IMR-90 (cell line): ENCODE measurements around the gene ATG9A. TPM values are rescaled to one million over a fixed set of nuclear protein-coding genes. Genes with fewer than 3 reads are reported as not detected.
A peak's percentile ranks its signal among the peaks of the same experiment; 100 is the strongest.

Experiments used
- ATAC-seq: fragments of 200-7000 bp; cut with Tn5 transposase; 2 replicates; pipeline ENCODE4 v1.9.1; 2020; ENCODE audit warnings: low read depth, mild to moderate bottlenecking, moderate library complexity
- BruUV-seq: library from RNA; stranded (reverse); fragments of 400-500 nt; replicated peaks from 2 replicates; lab custom pipeline; 2021; lab: Mats Ljungman, UMichigan
- CTCF ChIA-PET: fragments of 300-600 bp; formaldehyde crosslinking; extraction: SDS; loops from one replicate; lab custom pipeline; 2021; ENCODE audit warnings: antibody characterized with exemption; lab: Yijun Ruan, JAX
- POLR2A ChIA-PET: fragments of 300-600 bp; sonication (Branson Sonifier 250); formaldehyde crosslinking; loops from one replicate; lab custom pipeline; 2022; ENCODE audit warnings: antibody characterized with exemption; ENCODE audit not compliant: unreplicated experiment; lab: Charles Lee
- DNase-seq: peaks from one replicate; pipeline ENCODE4 v3.0.0; 2013
- H2AFZ ChIP-seq: replicated peaks from 2 replicates; pipeline ENCODE3; 2013; ENCODE audit warnings: low read length, mild to moderate bottlenecking; ENCODE audit not compliant: poor library complexity
- H2AK5ac ChIP-seq: 2 replicates; pipeline ENCODE4 v1.6.1; 2013; ENCODE audit warnings: low read depth, low read length, inconsistent platforms
- H2AK9ac ChIP-seq: replicated peaks from 2 replicates; pipeline ENCODE3; 2013; ENCODE audit warnings: mild to moderate bottlenecking, low read depth, low read length, moderate library complexity; ENCODE audit not compliant: poor library complexity
- H2BK120ac ChIP-seq: 2 replicates; pipeline ENCODE4 v1.6.1; 2013; ENCODE audit warnings: low read depth, low read length, inconsistent platforms
- H2BK15ac ChIP-seq: 3 replicates; pipeline ENCODE4 v1.6.1; 2013; ENCODE audit warnings: low read depth, low read length, inconsistent platforms
- H2BK20ac ChIP-seq: 2 replicates; pipeline ENCODE4 v1.6.1; 2013; ENCODE audit warnings: low read depth, mild to moderate bottlenecking, inconsistent platforms, low read length, moderate library complexity
- H2BK5ac ChIP-seq: 2 replicates; pipeline ENCODE4 v1.6.1; 2013; ENCODE audit warnings: mild to moderate bottlenecking, low read depth, low read length, inconsistent platforms; ENCODE audit not compliant: poor library complexity, severe bottlenecking
- H3K14ac ChIP-seq: replicated peaks from 2 replicates; pipeline ENCODE4 v1.6.1; 2013; ENCODE audit warnings: low read depth, low read length, inconsistent platforms
- H3K18ac ChIP-seq: 2 replicates; pipeline ENCODE4 v1.6.1; 2013; ENCODE audit warnings: low read depth, low read length, control low read depth
- H3K23ac ChIP-seq: 2 replicates; pipeline ENCODE4 v1.6.1; 2013; ENCODE audit warnings: low read depth, low read length, inconsistent platforms
- H3K27ac ChIP-seq: 2 replicates; pipeline ENCODE4 v1.5.1; 2013; ENCODE audit warnings: mild to moderate bottlenecking, control low read depth, low read length; ENCODE audit not compliant: insufficient read depth
- H3K27me3 ChIP-seq: 2 replicates; pipeline ENCODE4 v1.6.1; 2013; ENCODE audit warnings: low read length; ENCODE audit not compliant: control insufficient read depth, insufficient read depth
- H3K36me3 ChIP-seq: 2 replicates; pipeline ENCODE4 v1.6.1; 2013; ENCODE audit warnings: low read length, mixed read lengths; ENCODE audit not compliant: control insufficient read depth, insufficient read depth
- H3K4ac ChIP-seq: 2 replicates; pipeline ENCODE4 v1.6.1; 2013; ENCODE audit warnings: low read depth, low read length, inconsistent platforms
- H3K4me1 ChIP-seq: 2 replicates; pipeline ENCODE4 v1.6.1; 2013; ENCODE audit warnings: low read length, mixed read lengths; ENCODE audit not compliant: control insufficient read depth, insufficient read depth
- H3K4me2 ChIP-seq: 2 replicates; pipeline ENCODE4 v1.6.1; 2013; ENCODE audit warnings: low read depth, mild to moderate bottlenecking, control low read depth, low read length, moderate library complexity
- H3K4me3 ChIP-seq: 2 replicates; pipeline ENCODE4 v1.5.1; 2013; ENCODE audit warnings: low read depth, mild to moderate bottlenecking, control low read depth, low read length, moderate library complexity; ENCODE audit not compliant: insufficient read depth
- H3K56ac ChIP-seq: 2 replicates; pipeline ENCODE4 v1.6.1; 2013; ENCODE audit warnings: low read length, inconsistent platforms; ENCODE audit not compliant: insufficient read depth; ENCODE audit errors: extremely low read depth
- H3K79me1 ChIP-seq, 2 experiments: 2 replicates each; pipeline ENCODE4 v1.6.1; 2013; ENCODE audit warnings: low read length in 2 of 2, inconsistent platforms in 1 of 2, low read depth in 1 of 2
- H3K9ac ChIP-seq: 2 replicates; pipeline ENCODE4 v1.6.1; 2013; ENCODE audit warnings: low read depth, low read length, control low read depth
- H3K9me1 ChIP-seq: 2 replicates; pipeline ENCODE4 v1.6.1; 2013; ENCODE audit warnings: low read length, inconsistent platforms; ENCODE audit not compliant: insufficient read depth
- H3K9me3 ChIP-seq: 2 replicates; pipeline ENCODE4 v1.6.1; 2013; ENCODE audit warnings: low read length; ENCODE audit not compliant: control insufficient read depth, insufficient read depth
- H4K20me1 ChIP-seq: 2 replicates; pipeline ENCODE4 v1.6.1; 2013; ENCODE audit warnings: low read length, inconsistent platforms; ENCODE audit not compliant: insufficient read depth
- H4K5ac ChIP-seq: 2 replicates; pipeline ENCODE4 v1.6.1; 2013; ENCODE audit warnings: mild to moderate bottlenecking, low read depth, low read length, control low read depth
- H4K8ac ChIP-seq, 2 experiments: 2 replicates each; pipeline ENCODE4 v1.6.1; 2013; ENCODE audit warnings: low read depth in 2 of 2, low read length in 2 of 2, control low read depth in 1 of 2, inconsistent platforms in 1 of 2
- H4K91ac ChIP-seq: 2 replicates; pipeline ENCODE4 v1.6.1; 2013; ENCODE audit warnings: low read depth, low read length, inconsistent platforms; ENCODE audit not compliant: insufficient read depth
- BHLHE40 ChIP-seq: fragments of 150-350 bp; IDR thresholded peaks from 2 replicates; pipeline ENCODE4 v1.6.1; 2016; ENCODE audit warnings: mild to moderate bottlenecking, low read depth, low read length
- CEBPB ChIP-seq: IDR thresholded peaks from 2 replicates; pipeline ENCODE4 v1.6.1; 2012; ENCODE audit warnings: low read depth, low read length, improper control_type of control experiment
- CTCF ChIP-seq: conservative IDR thresholded peaks from 2 replicates; pipeline ENCODE4 v1.5.1; 2012; ENCODE audit warnings: mild to moderate bottlenecking, low read depth, low read length, improper control_type of control experiment
- ELK1 ChIP-seq: fragments of 150-350 bp; IDR thresholded peaks from 2 replicates; pipeline ENCODE4 v1.6.1; 2016; ENCODE audit warnings: low read depth, mild to moderate bottlenecking, low read length, moderate library complexity, borderline replicate concordance
- FOS ChIP-seq: fragments of 150-350 bp; IDR thresholded peaks from 2 replicates; pipeline ENCODE4 v1.6.1; 2016; ENCODE audit warnings: low read depth, low read length
- MAFK ChIP-seq: IDR thresholded peaks from 2 replicates; pipeline ENCODE4 v1.6.1; 2012; ENCODE audit warnings: low read depth, low read length, improper control_type of control experiment
- MAZ ChIP-seq: IDR thresholded peaks from 2 replicates; pipeline ENCODE4 v1.6.1; 2012; ENCODE audit warnings: low read depth, mild to moderate bottlenecking, low read length, improper control_type of control experiment, moderate library complexity, borderline replicate concordance
- MXI1 ChIP-seq: IDR thresholded peaks from 2 replicates; pipeline ENCODE4 v1.6.1; 2012; ENCODE audit warnings: low read depth, mild to moderate bottlenecking, low read length, moderate library complexity, borderline replicate concordance
- NFE2L2 ChIP-seq: fragments of 150-350 bp; IDR thresholded peaks from 2 replicates; pipeline ENCODE4 v1.6.1; 2016; ENCODE audit warnings: low read depth, mild to moderate bottlenecking, low read length
- POLR2A ChIP-seq: IDR thresholded peaks from 2 replicates; pipeline ENCODE4 v1.6.1; 2012; ENCODE audit warnings: mild to moderate bottlenecking, low read depth, low read length
- RAD21 ChIP-seq: IDR thresholded peaks from 2 replicates; pipeline ENCODE4 v1.6.1; 2012; ENCODE audit warnings: low read length, improper control_type of control experiment
- RCOR1 ChIP-seq: IDR thresholded peaks from 2 replicates; pipeline ENCODE4 v1.6.1; 2012; ENCODE audit warnings: mild to moderate bottlenecking, low read length, improper control_type of control experiment; ENCODE audit not compliant: insufficient replicate concordance
- RFX5 ChIP-seq: IDR thresholded peaks from 2 replicates; pipeline ENCODE4 v1.8.0; 2012; ENCODE audit warnings: low read depth, mild to moderate bottlenecking, low read length, moderate library complexity
- USF2 ChIP-seq: fragments of 150-350 bp; IDR thresholded peaks from 2 replicates; pipeline ENCODE4 v1.6.1; 2017; ENCODE audit warnings: mild to moderate bottlenecking, antibody characterized with exemption, low read length, low read depth
- WGBS, 2 experiments: methylation state at CpG; one replicate each; pipeline versions ENCODE4 v1.1.5 to v1.1.7; 2013; ENCODE audit warnings: missing lambda C conversion rate in 2 of 2; ENCODE audit not compliant: insufficient read length in 1 of 2; ENCODE audit errors: extremely low coverage in 2 of 2; 5-methylcytosine and 5-hydroxymethylcytosine counted together
- dilution Hi-C: fragments of 300-500 bp; cut with HindIII; formaldehyde crosslinking; loops from one replicate; pipeline ENCODE4 v1.14.3; 2018; ENCODE audit warnings: low sequenced_read_pairs; ENCODE audit not compliant: unreplicated experiment
- in situ Hi-C: fragments of 300-500 bp; cut with MboI; formaldehyde crosslinking; loops from 3 replicates; pipeline ENCODE4 v1.14.3; 2019; ENCODE audit warnings: low sequenced_read_pairs, inconsistent platforms, mixed read lengths
- intact Hi-C: fragments of 100-400 bp; cut with micrococcal nuclease; formaldehyde crosslinking; loops from 2 replicates; pipeline ENCODE4 v1.10.0; 2022
- polyA plus RNA-seq, 3 experiments: library from polyadenylated mRNA; depleted of rRNA; stranded (reverse); fragments of >200 nt; gene quantifications; 2 replicates each; pipeline ENCODE4 v1.2.3, GENCODE V29; 2012; ENCODE audit warnings: low replicate concordance in 1 of 3
- total RNA-seq: library from RNA; depleted of rRNA; stranded (reverse); fragments of >200 nt; gene quantifications from 2 replicates; pipeline ENCODE4 v1.2.3, GENCODE V29; 2012

The ATG9A gene
- total and polyA plus RNA-seq, 2 of the 4 experiments (the other 2 are of a cell fraction) = 35.1 to 58.3 TPM

GRCh38 chr2:219179601-219180465 lies 49.6 kb downstream of the ATG9A start:
- no TSS peak for BruUV-seq
- Histone ChIP-seq H2BK15ac (no peak overlapping the region), H3K4me1 (0 out of 2 replicates have a peak, but pooled peaks cover 6% of the 10 kb centered on the region), H3K23ac (no peak overlapping the region), H3K9me1 (0 out of 2 replicates have a peak, but pooled peaks cover 2% of the 10 kb centered on the region), H3K27me3 (no peaks in the 10 kb centered on the region), H3K36me3 (peaks cover 45% of the 10 kb centered on the region), H3K4ac (no peak overlapping the region), H3K14ac (no peak overlapping the region), H2AFZ (no peak overlapping the region), H2AK5ac (no peak overlapping the region), H3K4me2 (no peak overlapping the region), H3K18ac (no peak overlapping the region), H3K79me1 (peaks cover 28 to 46% of the 10 kb centered on the region in 2 experiments), H4K91ac (no peak overlapping the region), H4K8ac (no peak overlapping the region), H2BK20ac (no peak overlapping the region), H4K20me1 (peaks cover 14% of the 10 kb centered on the region; the same call in 1 of the 2 replicates), H3K56ac (no peak overlapping the region), H4K5ac (no peak overlapping the region), H3K9me3 (no peaks in the 10 kb centered on the region), H3K4me3 (no peak overlapping the region), H3K27ac (no peak overlapping the region), H3K9ac (no peak overlapping the region; the same call in 1 of the 2 replicates), H2BK5ac (no peak overlapping the region), H2BK120ac (no peak overlapping the region), H2AK9ac (peak overlapping the region; percentile 21)
- intact Hi-C loops = loop anchor here (5.0 kb wide), 2 partner anchors 97 to 207 kb away; partner anchors contain the start of genes DNAJB2 and DNPEP
- CTCF ChIA-PET = no interaction called here
- DNase-seq = no peak
- WGBS, 2 experiments = 100% methylated on average over 5 of the region's 9 CpGs; no CpG with 5 or more reads in 1 of the 2 experiments
- dilution Hi-C loops = no loop called here
- in situ Hi-C loops = no loop called here
- POLR2A ChIA-PET = no interaction called here
- ATAC-seq = no peak
- TF ChIP-seq RAD21 (no peak), CEBPB (no peak), FOS (no peak), RFX5 (no peak), MAFK (no peak), ELK1 (no peak), USF2 (no peak), POLR2A (no peak), CTCF (no peak), BHLHE40 (no peak), MAZ (no peak), NFE2L2 (no peak), RCOR1 (no peak), MXI1 (no peak)
